PFSK-1 (cell line): ENCODE measurements around the gene DRICH1.

ENCODE experiments used
- FOXP2 ChIP-seq: optimal IDR thresholded peaks from 2 replicates; pipeline ENCODE3; 2011; ENCODE audit warnings: borderline replicate concordance, control low read depth, inconsistent platforms; ENCODE audit not compliant: insufficient read depth; ENCODE audit errors: extremely low read length, extremely low read depth
- POLR2AphosphoS5 ChIP-seq: IDR thresholded peaks from 2 replicates; pipeline ENCODE4 v1.6.1; 2012; ENCODE audit warnings: low read depth, mild to moderate bottlenecking, control low read depth, low read length, moderate library complexity
- REST ChIP-seq, 2 experiments: IDR thresholded peaks; 2 replicates each; pipeline versions ENCODE4 v1.6.1 to v1.8.0; 2011 to 2012; ENCODE audit warnings: low read depth in 2 of 2, low read length in 2 of 2, control low read depth in 1 of 2, inconsistent platforms in 1 of 2, mild to moderate bottlenecking in 1 of 2, moderate library complexity in 1 of 2; ENCODE audit not compliant: insufficient read depth in 1 of 2
- SIN3A ChIP-seq: IDR thresholded peaks from 2 replicates; pipeline ENCODE4 v1.6.1; 2012; ENCODE audit warnings: mild to moderate bottlenecking, low read length, moderate library complexity, borderline replicate concordance; ENCODE audit not compliant: insufficient read depth
- TAF1 ChIP-seq: IDR thresholded peaks from 2 replicates; pipeline ENCODE4 v1.6.1; 2012; ENCODE audit warnings: low read length, control low read depth, borderline replicate concordance; ENCODE audit not compliant: insufficient read depth

- no peak for TF ChIP-seq REST (IDR thresholded peaks at IDR 0.05; ENCODE audit: insufficient read depth in 1 of 2, low read depth in 2 of 2, low read length in 2 of 2)
- no peak for TF ChIP-seq POLR2AphosphoS5
- TF ChIP-seq SIN3A = no peak
- no peak for TF ChIP-seq TAF1
- TF ChIP-seq FOXP2 = no peak
Observed at GRCh38 chr22:23649071-23649501, 17.0 kb upstream of the DRICH1 start.
